DND-41 (cell line): Measurements from ENCODE around the gene GRXCR2.
A peak's percentile ranks its signal among the peaks of the same experiment; 100 is the strongest.

Experiments
- ATAC-seq: fragments of 200-7000 bp; cut with Tn5 transposase; 3 replicates; pipeline ENCODE4 v1.9.1; 2021; ENCODE audit warnings: low read depth; ENCODE audit not compliant: insufficient read depth
- DNase-seq: peaks from one replicate; pipeline ENCODE4 v3.0.0-alpha.2; 2020
- H2AFZ ChIP-seq: 2 replicates; pipeline ENCODE4 v1.6.0; 2012; ENCODE audit warnings: low read depth, low read length
- H3K27ac ChIP-seq: 2 replicates; pipeline ENCODE4 v1.5.1; 2012; ENCODE audit warnings: low read length, inconsistent platforms
- H3K27me3 ChIP-seq: fragments of 200-600 bp; sonication (generic); 2 replicates; pipeline ENCODE4 v1.6.0; 2012; ENCODE audit warnings: low read length, mild to moderate bottlenecking, inconsistent platforms; ENCODE audit not compliant: insufficient read depth, poor library complexity
- H3K36me3 ChIP-seq: 2 replicates; pipeline ENCODE4 v1.5.1; 2012; ENCODE audit warnings: low read length, inconsistent platforms; ENCODE audit not compliant: insufficient read depth
- H3K4me1 ChIP-seq: 2 replicates; pipeline ENCODE4 v1.5.1; 2012; ENCODE audit warnings: mild to moderate bottlenecking, low read length; ENCODE audit not compliant: insufficient read depth
- H3K4me2 ChIP-seq: 2 replicates; pipeline ENCODE4 v1.6.0; 2012; ENCODE audit warnings: mild to moderate bottlenecking, moderate library complexity, low read length, inconsistent platforms; ENCODE audit not compliant: insufficient read depth
- H3K4me3 ChIP-seq, 2 experiments: fragments of 200-600 bp in 1 of 2; shearing (Covaris generic) in 1 of 2; 2 replicates each; pipeline ENCODE4 v1.5.1; 2012 to 2016; ENCODE audit warnings: inconsistent platforms in 2 of 2, low read length in 2 of 2, mild to moderate bottlenecking in 2 of 2, low read depth in 1 of 2, moderate library complexity in 1 of 2
- H3K79me2 ChIP-seq: 2 replicates; pipeline ENCODE4 v1.6.0; 2012; ENCODE audit warnings: low read length, inconsistent platforms; ENCODE audit not compliant: insufficient read depth
- H3K9ac ChIP-seq: 2 replicates; pipeline ENCODE4 v1.6.0; 2012; ENCODE audit warnings: low read depth, mild to moderate bottlenecking, inconsistent platforms, low read length, moderate library complexity
- H3K9me3 ChIP-seq: 2 replicates; pipeline ENCODE4 v1.5.1; 2012; ENCODE audit warnings: low read length, moderate library complexity, mild to moderate bottlenecking, inconsistent platforms; ENCODE audit not compliant: insufficient read depth, severe bottlenecking
- H4K20me1 ChIP-seq: 2 replicates; pipeline ENCODE4 v1.6.0; 2012; ENCODE audit warnings: low read length; ENCODE audit not compliant: insufficient read depth
- CTCF ChIP-seq: IDR thresholded peaks from 2 replicates; pipeline ENCODE4 v1.5.1; 2012; ENCODE audit warnings: borderline replicate concordance, low read length, moderate library complexity, mild to moderate bottlenecking; ENCODE audit not compliant: poor library complexity, severe bottlenecking; ENCODE audit errors: extremely low read depth
- EZH2 ChIP-seq: IDR thresholded peaks from 3 replicates; pipeline ENCODE4 v1.6.1; 2012; ENCODE audit warnings: borderline replicate concordance, low read depth, mild to moderate bottlenecking, moderate library complexity, low read length, inconsistent platforms; ENCODE audit not compliant: severe bottlenecking

The GRXCR2 gene

GRCh38 chr5:145906401-145906800 is 33.6 kb upstream of the GRXCR2 start:
- Histone ChIP-seq H3K27ac (no peak overlapping the region), H3K9ac (no peak overlapping the region)

GRCh38 chr5:145904743-145905142 is 31.9 kb upstream of the GRXCR2 start:
- no peak for DNase-seq
- Histone ChIP-seq H3K9ac (no peak overlapping the region), H3K4me1 (no peaks in the 10 kb centered on the region), H3K79me2 (no peaks in the 10 kb centered on the region), H3K27ac (no peak overlapping the region), H3K36me3 (no peaks in the 10 kb centered on the region), H3K4me3 (no peak overlapping the region), H3K9me3 (no peaks in the 10 kb centered on the region), H4K20me1 (no peaks in the 10 kb centered on the region), H3K27me3 (peaks cover 6% of the 10 kb centered on the region), H3K4me2 (no peak overlapping the region), H2AFZ (no peak overlapping the region)
- TF ChIP-seq CTCF (no peak), EZH2 (no peak)
- ATAC-seq, result no peak

More at GRCh38 chr5:145906401-145906800, 33.6 kb upstream of the GRXCR2 start:
- Histone ChIP-seq H2AFZ (no peak overlapping the region), H3K79me2 (no peaks in the 10 kb centered on the region), H3K9me3 (no peaks in the 10 kb centered on the region), H4K20me1 (no peaks in the 10 kb centered on the region), H3K27me3 (peaks cover 7% of the 10 kb centered on the region), H3K4me2 (no peak overlapping the region), H3K4me1 (no peaks in the 10 kb centered on the region), H3K36me3 (no peaks in the 10 kb centered on the region), H3K4me3 (no peak overlapping the region)
- no peak for DNase-seq
- no peak for ATAC-seq
- no peak for TF ChIP-seq CTCF
- no peak for TF ChIP-seq EZH2

GRCh38 chr5:145903867-145904266 is 31.1 kb upstream of the GRXCR2 start:
- DNase-seq (no peak), ATAC-seq (no peak)
- Histone ChIP-seq H4K20me1 (no peaks in the 10 kb centered on the region), H3K4me3 (no peak overlapping the region), H3K4me2 (no peak overlapping the region), H3K9ac (no peak overlapping the region), H3K4me1 (no peaks in the 10 kb centered on the region), H3K79me2 (no peaks in the 10 kb centered on the region), H3K9me3 (no peaks in the 10 kb centered on the region), H3K27me3 (peaks cover 6% of the 10 kb centered on the region), H2AFZ (no peak overlapping the region), H3K27ac (no peak overlapping the region), H3K36me3 (no peaks in the 10 kb centered on the region)
- TF ChIP-seq EZH2 (no peak), CTCF (no peak)

GRCh38 chr5:145903113-145903512 is 30.3 kb upstream of the GRXCR2 start:
- Histone ChIP-seq H3K9ac (no peak overlapping the region), H3K4me3 (no peak overlapping the region), H3K4me1 (no peaks in the 10 kb centered on the region), H3K36me3 (no peaks in the 10 kb centered on the region), H3K27me3 (peaks cover 3% of the 10 kb centered on the region), H4K20me1 (no peaks in the 10 kb centered on the region), H3K4me2 (no peak overlapping the region), H3K9me3 (no peaks in the 10 kb centered on the region), H2AFZ (no peak overlapping the region), H3K79me2 (no peaks in the 10 kb centered on the region), H3K27ac (no peak overlapping the region)
- TF ChIP-seq CTCF (peak; percentile 37), EZH2 (no peak)
- ATAC-seq (no peak), DNase-seq (no peak)
